ENCODE data around the gene EPHB2. TPM values are rescaled to one million over a fixed set of nuclear protein-coding genes. Genes with fewer than 3 reads are reported as not detected.
"Not testable (repeated sequence)": the region's sequence is repeated elsewhere in the genome, so short reads cannot be mapped to it uniquely, and the experiment has no call there.

Gene EPHB2
- 3.8 and 24.9 TPM in 2 replicates for total RNA-seq (ENCODE audit: low replicate concordance)

- no peak for TF ChIP-seq CTCF (IDR thresholded peaks at IDR 0.05; ENCODE audit: insufficient read depth, low read length)
- peak; percentile 30 for DNase-seq (ENCODE audit: low read depth)
- H3K4me3 ChIP-seq (ENCODE audit: low read depth, low read length), result peak within 1 kb of the TSS; percentile 72
Observed at GRCh38 chr1:22710701-22711049, at the start of gene EPHB2. Gene EPHB2 (plus strand): TSS chr1:22710839. CDS start chr1:22710983, 144 bp downstream.

- no peak for DNase-seq (ENCODE audit: low read depth)
- TF ChIP-seq CTCF (IDR thresholded peaks at IDR 0.05; ENCODE audit: insufficient read depth, low read length), result no peak
- H3K4me3 ChIP-seq (ENCODE audit: low read depth, low read length), result no peak overlapping the region
Observed at GRCh38 chr1:22661880-22662279, 48.8 kb upstream of the EPHB2 start.

- TF ChIP-seq CTCF (IDR thresholded peaks at IDR 0.05; ENCODE audit: insufficient read depth, low read length), result no peak
- DNase-seq (ENCODE audit: low read depth), result no peak
- H3K4me3 ChIP-seq (ENCODE audit: low read depth, low read length), result no peak overlapping the region
Observed at GRCh38 chr1:22662318-22662717, 48.3 kb upstream of the EPHB2 start.

GRCh38 chr1:22662986-22663408 lies 47.6 kb upstream of the EPHB2 start:
- TF ChIP-seq CTCF (IDR thresholded peaks at IDR 0.05; ENCODE audit: insufficient read depth, low read length), result no peak
- no peak for DNase-seq (ENCODE audit: low read depth)
- H3K4me3 ChIP-seq (ENCODE audit: low read depth, low read length), result no peak overlapping the region

- H3K4me3 ChIP-seq (ENCODE audit: low read depth, low read length), result no peak overlapping the region
- TF ChIP-seq CTCF (IDR thresholded peaks at IDR 0.05; ENCODE audit: insufficient read depth, low read length), result peak; percentile 46
- DNase-seq (ENCODE audit: low read depth), result peak; percentile 20
Observed at GRCh38 chr1:22665752-22666151, 44.9 kb upstream of the EPHB2 start.

GRCh38 chr1:22666412-22666811 lies 44.2 kb upstream of the EPHB2 start:
- TF ChIP-seq CTCF (IDR thresholded peaks at IDR 0.05; ENCODE audit: insufficient read depth, low read length), result no peak
- no peak for DNase-seq (ENCODE audit: low read depth)
- H3K4me3 ChIP-seq (ENCODE audit: low read depth, low read length), result no peak overlapping the region

- H3K4me3 ChIP-seq (ENCODE audit: low read depth, low read length); DNase-seq (ENCODE audit: low read depth): not testable (repeated sequence)
Observed at GRCh38 chr1:22668840-22669239, 41.8 kb upstream of the EPHB2 start.
